HepG2 (cell line): Measurements from ENCODE around the gene FGF19. TPM values are rescaled to one million over a fixed set of nuclear protein-coding genes. Genes with fewer than 3 reads are reported as not detected.

Experiments used
- BHLHE40 ChIP-seq: IDR thresholded peaks from 2 replicates; pipeline ENCODE4 v1.6.1; 2011; ENCODE audit warnings: low read length, improper control_type of control experiment
- GABPA ChIP-seq, 2 experiments: IDR thresholded peaks; 2 replicates each; pipeline ENCODE4 v1.6.1; 2011 to 2016; ENCODE audit warnings: low read depth in 2 of 2, low read length in 1 of 2, missing biosample characterization in 1 of 2, missing genetic modification characterization in 1 of 2
- HNF1B ChIP-seq: sonication (generic); formaldehyde crosslinking; IDR thresholded peaks from 2 replicates; pipeline ENCODE4 v1.5.1; 2020; ENCODE audit warnings: mild to moderate bottlenecking, moderate library complexity, missing genetic modification reagents
- JUNB ChIP-seq: sonication (generic); formaldehyde crosslinking; IDR thresholded peaks from 2 replicates; pipeline ENCODE4 v1.8.0; 2022; ENCODE audit warnings: missing genetic modification reagents, mild to moderate bottlenecking, borderline replicate concordance
- LCORL ChIP-seq, 2 experiments: fragments of 450-650 bp in 1 of 2; sonication (generic) in 1 of 2; formaldehyde crosslinking in 1 of 2; IDR thresholded peaks; 2 replicates each; pipeline versions ENCODE4 v1.5.0 to v1.6.1; 2017 to 2020; ENCODE audit warnings: antibody characterized with exemption in 1 of 2, missing genetic modification reagents in 1 of 2
- NCOR1 ChIP-seq: fragments of 200-600 bp; sonication (generic); IDR thresholded peaks from 2 replicates; pipeline ENCODE4 v1.7.0; 2017; ENCODE audit warnings: antibody characterized with exemption, low read length, borderline replicate concordance
- NFKBIZ ChIP-seq: IDR thresholded peaks from 2 replicates; pipeline ENCODE4 v1.6.1; 2018; ENCODE audit warnings: missing genetic modification reagents, missing compliant biosample characterization
- PATZ1 ChIP-seq: sonication (generic); formaldehyde crosslinking; IDR thresholded peaks from 2 replicates; pipeline ENCODE4 v1.4.0; 2020; ENCODE audit warnings: missing genetic modification reagents
- POGZ ChIP-seq: sonication (generic); formaldehyde crosslinking; IDR thresholded peaks from 2 replicates; pipeline ENCODE4 v1.4.0; 2020; ENCODE audit warnings: mild to moderate bottlenecking, missing genetic modification reagents
- SETDB1 ChIP-seq: sonication (generic); formaldehyde crosslinking; IDR thresholded peaks from 2 replicates; pipeline ENCODE4 v1.5.1; 2020; ENCODE audit warnings: missing genetic modification reagents, mild to moderate bottlenecking, borderline replicate concordance
- SIN3A ChIP-seq: IDR thresholded peaks from 2 replicates; pipeline ENCODE4 v1.6.1; 2011; ENCODE audit warnings: low read depth, mild to moderate bottlenecking, control low read depth, low read length, borderline replicate concordance
- SKI ChIP-seq: fragments of 450-650 bp; IDR thresholded peaks from one replicate; pipeline ENCODE4 v1.6.1; 2018; ENCODE audit warnings: mild to moderate bottlenecking; ENCODE audit not compliant: partially characterized antibody
- TRIM22 ChIP-seq: fragments of 450-650 bp; IDR thresholded peaks from 2 replicates; pipeline ENCODE4 v1.6.1; 2017
- ZBTB2 ChIP-seq: sonication (generic); formaldehyde crosslinking; IDR thresholded peaks from 2 replicates; pipeline ENCODE4 v1.8.0; 2022; ENCODE audit warnings: low read depth, missing genetic modification reagents
- ZEB1 ChIP-seq: IDR thresholded peaks from 2 replicates; pipeline ENCODE4 v1.6.1; 2012; ENCODE audit warnings: mild to moderate bottlenecking, low read depth, inconsistent platforms; ENCODE audit not compliant: insufficient replicate concordance
- ZNF17 ChIP-seq: sonication (generic); formaldehyde crosslinking; IDR thresholded peaks from 2 replicates; pipeline ENCODE4 v1.5.0; 2020; ENCODE audit warnings: mild to moderate bottlenecking, missing genetic modification reagents
- ZNF607 ChIP-seq: sonication (generic); formaldehyde crosslinking; IDR thresholded peaks from 2 replicates; pipeline ENCODE4 v1.5.1; 2020; ENCODE audit warnings: missing genetic modification reagents, mild to moderate bottlenecking, borderline replicate concordance
- ZNF7 ChIP-seq: IDR thresholded peaks from 2 replicates; pipeline ENCODE4 v1.6.1; 2016; ENCODE audit warnings: missing biosample characterization, missing genetic modification reagents
- ZNF724P ChIP-seq: sonication (generic); formaldehyde crosslinking; IDR thresholded peaks from 2 replicates; pipeline ENCODE4 v1.8.0; 2022; ENCODE audit warnings: missing genetic modification reagents, borderline replicate concordance
- ZNF891 ChIP-seq: sonication (generic); formaldehyde crosslinking; IDR thresholded peaks from 2 replicates; pipeline ENCODE4 v1.5.0; 2020; ENCODE audit warnings: mild to moderate bottlenecking, missing genetic modification reagents
- polyA plus RNA-seq, 8 experiments: library from polyadenylated mRNA; depleted of rRNA in 3 of 8; stranded (reverse) in 7 of 8; unstranded in 1 of 8; fragments of >200 nt; fragmentation: Illumina TruSeq in 4 of 8; extraction: Trizol in 4 of 8; gene quantifications; 2 replicates each; pipeline versions ENCODE4 v1.2.1 to v1.2.3, GENCODE V29; 2011 to 2016; ENCODE audit warnings: low read depth in 4 of 8, missing spikeins in 1 of 8, mixed read lengths in 1 of 8; ENCODE audit not compliant: insufficient read depth in 1 of 8
- total RNA-seq, 5 experiments: library from RNA; depleted of rRNA; stranded (reverse); fragments of >200 nt; fragmentation: Illumina TruSeq; extraction: Trizol; gene quantifications; 2 replicates each; pipeline ENCODE4 v1.2.3, GENCODE V29; 2016; ENCODE audit warnings: low read depth in 1 of 5
- TF ChIP-seq, protein P1 (sequence below): sonication (generic); formaldehyde crosslinking; IDR thresholded peaks from 2 replicates; pipeline ENCODE4 v1.5.0; 2020; ENCODE audit warnings: missing genetic modification reagents

Gene FGF19
- total and polyA plus RNA-seq, 2 of the 13 experiments (the other 11 are each of a cell fraction or from before 2014, with no cell fraction given), result 0.07 TPM; not detected in 1

DNA sequence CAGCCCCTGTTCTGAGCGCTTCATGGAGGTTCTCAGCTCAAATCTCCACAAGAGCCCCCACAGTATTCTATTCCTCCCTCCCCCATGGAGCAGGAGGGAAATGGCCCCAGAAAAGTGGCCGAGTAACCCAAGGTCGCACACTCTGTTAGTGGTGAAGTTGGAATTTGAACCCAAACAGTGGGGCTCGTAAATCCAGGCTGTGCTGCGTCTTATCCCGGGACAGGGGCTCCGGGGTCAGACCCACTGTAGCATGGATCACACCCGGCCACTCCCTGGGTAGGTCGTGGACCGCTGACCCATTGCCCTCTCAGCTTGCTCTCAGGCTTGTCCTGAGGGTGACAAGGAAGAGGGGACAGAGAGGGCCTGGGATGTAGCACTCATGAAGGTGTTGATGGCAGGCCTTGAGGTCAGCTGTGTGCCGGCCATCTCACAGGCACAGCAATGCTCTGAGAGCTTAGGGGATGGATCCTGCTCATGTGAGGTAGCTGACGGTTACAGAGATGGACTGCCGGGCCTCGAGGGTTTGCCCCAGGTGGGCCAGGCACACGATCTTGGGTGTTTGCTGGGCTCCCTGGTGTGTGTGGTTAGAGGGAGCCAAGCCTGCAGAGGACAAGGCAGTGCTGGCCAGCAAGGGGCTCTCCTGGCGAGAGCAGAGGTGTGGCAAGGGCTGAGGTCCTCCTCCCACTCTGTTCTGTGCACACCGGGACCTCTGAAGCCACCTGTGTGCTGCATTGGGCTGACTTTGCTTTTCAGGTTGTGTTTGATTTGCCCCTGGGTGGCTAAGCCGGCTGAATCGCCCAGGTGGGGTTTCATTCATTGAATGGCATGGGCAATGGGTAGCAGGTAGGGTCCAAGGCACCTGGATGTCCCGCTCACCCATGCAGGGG is 2.3 kb upstream of the FGF19 start (continued):
- TF ChIP-seq ZBTB2 (CRISPR knock-in tag) (no peak), LCORL (IDR thresholded peaks at IDR 0.05) (no peak), LCORL (CRISPR knock-in tag; IDR thresholded peaks at IDR 0.05) (peak; percentile 79), SIN3A (no peak), ZNF17 (CRISPR knock-in tag) (no peak), HNF1B (CRISPR knock-in tag) (0 out of 2 replicates have a peak, but pooled peaks have one; percentile 46), ZEB1 (no peak), SETDB1 (no peak), ZNF724P (CRISPR knock-in tag) (no peak), BHLHE40 (no peak), ZNF891 (CRISPR knock-in tag) (peak; percentile 87), NFKBIZ (CRISPR knock-in tag) (no peak), POGZ (CRISPR knock-in tag) (no peak), ZNF7 (no peak), GABPA (IDR thresholded peaks at IDR 0.05; ENCODE audit: low read depth, low read length) (no peak), GABPA (CRISPR knock-in tag; IDR thresholded peaks at IDR 0.05; ENCODE audit: low read depth) (no peak), SKI (no peak), NCOR1 (peak; percentile 73; the same call in 1 of the 2 replicates), ZNF607 (CRISPR knock-in tag) (no peak), JUNB (CRISPR knock-in tag) (no peak), PATZ1 (CRISPR knock-in tag) (peak; percentile 92), TRIM22 (no peak)
- TF ChIP-seq, protein P1, sequence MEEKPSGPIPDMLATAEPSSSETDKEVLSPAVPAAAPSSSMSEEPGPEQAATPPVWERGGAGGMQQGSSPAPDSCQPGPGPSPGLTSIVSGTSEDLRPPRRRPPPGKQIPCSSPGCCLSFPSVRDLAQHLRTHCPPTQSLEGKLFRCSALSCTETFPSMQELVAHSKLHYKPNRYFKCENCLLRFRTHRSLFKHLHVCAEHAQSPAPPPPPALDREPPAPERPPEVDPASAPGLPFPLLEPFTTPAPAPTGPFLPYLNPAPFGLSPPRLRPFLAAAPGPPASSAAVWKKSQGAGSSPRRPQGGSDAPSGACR (CRISPR knock-in tag), result no peak; the same call in 1 of the 2 replicates
